Esophagus muscularis mucosa (tissue), 4 donors: ENCODE results near the gene NDUFS5. TPM values are rescaled to one million over a fixed set of nuclear protein-coding genes. Genes with fewer than 3 reads are reported as not detected.

Experiments
- DNase-seq: peaks from one replicate; pipeline ENCODE4 v3.0.0-alpha.2; 2017; ENCODE audit errors: extremely low spot score
- H3K27ac ChIP-seq, 4 donors: fragments of 200-600 bp; sonication (generic); replicated peaks in 1 of 4; 1 replicate in 3 of 4; 2 replicates in 1 of 4; pipeline ENCODE4 v1.5.1; 2016 to 2019; ENCODE audit warnings: mild to moderate bottlenecking in 1 of 4
- H3K27me3 ChIP-seq, 4 donors: fragments of 200-600 bp; sonication (generic); one replicate each; pipeline versions ENCODE4 v1.5.1 to v1.6.0; 2016 to 2019
- H3K36me3 ChIP-seq, 4 donors: fragments of 200-600 bp; sonication (generic); one replicate each; pipeline ENCODE4 v1.5.1; 2016 to 2019
- H3K4me1 ChIP-seq, 4 donors: fragments of 200-600 bp; sonication (generic); one replicate each; pipeline ENCODE4 v1.5.1; 2016 to 2019
- H3K4me3 ChIP-seq, 4 donors: fragments of 200-600 bp; sonication (generic); 1 replicate in 2 of 4; 2 replicates in 2 of 4; pipeline ENCODE4 v1.5.1; 2016 to 2019; ENCODE audit warnings: mild to moderate bottlenecking in 4 of 4, moderate library complexity in 1 of 4
- H3K9me3 ChIP-seq, 4 donors: fragments of 200-600 bp; sonication (generic); 1 replicate in 3 of 4; 2 replicates in 1 of 4; pipeline ENCODE4 v1.5.1; 2016 to 2019
- EP300 ChIP-seq: sonication (generic); formaldehyde crosslinking; IDR thresholded peaks from one replicate; pipeline ENCODE4 v1.6.1; 2017; ENCODE audit warnings: antibody characterized with exemption
- POLR2A ChIP-seq: fragments of 450-650 bp; IDR thresholded peaks from one replicate; pipeline ENCODE4 v1.6.1; 2017; ENCODE audit warnings: antibody characterized with exemption, moderate library complexity, mild to moderate bottlenecking, low read depth
- POLR2AphosphoS5 ChIP-seq, 2 donors: sonication (generic); formaldehyde crosslinking; IDR thresholded peaks; one replicate each; pipeline ENCODE4 v1.6.1; 2017; ENCODE audit warnings: antibody characterized with exemption in 2 of 2
- WGBS: methylation state at CpG from one replicate; pipeline ENCODE4 v1.1.5; 2018; 5-methylcytosine and 5-hydroxymethylcytosine counted together
- intact Hi-C: fragments of 100-400 bp; cut with DNase I; formaldehyde crosslinking; loops from one replicate; pipeline ENCODE4 v1.15.1; 2023
- total RNA-seq, 4 donors: library from RNA; depleted of rRNA; stranded (reverse); fragments of >200 nt; gene quantifications; one replicate each; pipeline versions ENCODE4 v1.1.0 to v1.2.1, GENCODE V29; 2016
- TF ChIP-seq, protein P1 (sequence below), 3 experiments: fragments of 200-600 bp in 2 of 3; fragments of 450-650 bp in 1 of 3; sonication (generic) in 2 of 3; IDR thresholded peaks; one replicate each; pipeline ENCODE4 v1.5.1; 2017 to 2019; ENCODE audit warnings: antibody characterized with exemption in 3 of 3, mild to moderate bottlenecking in 2 of 3, moderate library complexity in 1 of 3

Gene NDUFS5
- total RNA-seq, 4 donors from 2014 or later, result 274 to 655 (median 373) TPM

DNA sequence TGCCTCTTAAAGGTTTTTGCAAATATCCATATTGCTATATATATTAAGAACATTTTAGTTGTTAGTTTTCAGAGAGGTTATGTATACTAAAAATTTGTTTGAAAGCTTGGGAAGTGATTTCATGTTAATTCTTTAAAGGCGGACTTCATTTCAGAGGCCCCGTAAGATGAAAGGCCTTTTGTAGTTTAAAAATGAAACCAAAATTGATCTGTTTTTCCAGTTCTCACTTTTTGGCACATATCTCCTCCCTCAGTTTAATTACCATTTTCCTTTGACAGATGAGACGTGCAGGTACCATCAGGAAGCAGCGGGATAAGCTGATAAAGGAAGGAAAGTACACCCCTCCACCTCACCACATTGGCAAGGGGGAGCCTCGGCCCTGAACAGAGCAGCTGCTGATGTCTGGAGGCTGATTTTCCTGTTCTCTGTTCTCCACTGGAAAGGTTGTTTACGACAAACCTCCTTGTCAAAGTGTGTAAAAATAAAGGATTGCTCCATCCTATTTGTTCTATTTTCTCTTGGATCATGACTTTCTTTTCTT, 8.0 kb downstream of the NDUFS5 start:
- DNase-seq, result no peak
- H3K36me3 ChIP-seq, result peaks cover 53 to 96% (median 91%) of the 10 kb centered on the region in 4 donors
- 73% methylated on average over 6 of the region's 6 CpGs for WGBS
- H3K4me1 ChIP-seq, result peaks cover 16 to 30% (median 21%) of the 10 kb centered on the region in 4 donors
- no peak overlapping the region for H3K27ac ChIP-seq
- no peaks in the 10 kb centered on the region for H3K27me3 ChIP-seq
- TF ChIP-seq EP300 (no peak), POLR2AphosphoS5 (IDR thresholded peaks at IDR 0.05) (no peak), POLR2A (no peak)
- TF ChIP-seq, protein P1, sequence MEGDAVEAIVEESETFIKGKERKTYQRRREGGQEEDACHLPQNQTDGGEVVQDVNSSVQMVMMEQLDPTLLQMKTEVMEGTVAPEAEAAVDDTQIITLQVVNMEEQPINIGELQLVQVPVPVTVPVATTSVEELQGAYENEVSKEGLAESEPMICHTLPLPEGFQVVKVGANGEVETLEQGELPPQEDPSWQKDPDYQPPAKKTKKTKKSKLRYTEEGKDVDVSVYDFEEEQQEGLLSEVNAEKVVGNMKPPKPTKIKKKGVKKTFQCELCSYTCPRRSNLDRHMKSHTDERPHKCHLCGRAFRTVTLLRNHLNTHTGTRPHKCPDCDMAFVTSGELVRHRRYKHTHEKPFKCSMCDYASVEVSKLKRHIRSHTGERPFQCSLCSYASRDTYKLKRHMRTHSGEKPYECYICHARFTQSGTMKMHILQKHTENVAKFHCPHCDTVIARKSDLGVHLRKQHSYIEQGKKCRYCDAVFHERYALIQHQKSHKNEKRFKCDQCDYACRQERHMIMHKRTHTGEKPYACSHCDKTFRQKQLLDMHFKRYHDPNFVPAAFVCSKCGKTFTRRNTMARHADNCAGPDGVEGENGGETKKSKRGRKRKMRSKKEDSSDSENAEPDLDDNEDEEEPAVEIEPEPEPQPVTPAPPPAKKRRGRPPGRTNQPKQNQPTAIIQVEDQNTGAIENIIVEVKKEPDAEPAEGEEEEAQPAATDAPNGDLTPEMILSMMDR (IDR thresholded peaks at IDR 0.05), result no peak
- intact Hi-C loops, result no loop called here
- H3K9me3 ChIP-seq, result no peaks in the 10 kb centered on the region
- no peak overlapping the region for H3K4me3 ChIP-seq

DNA sequence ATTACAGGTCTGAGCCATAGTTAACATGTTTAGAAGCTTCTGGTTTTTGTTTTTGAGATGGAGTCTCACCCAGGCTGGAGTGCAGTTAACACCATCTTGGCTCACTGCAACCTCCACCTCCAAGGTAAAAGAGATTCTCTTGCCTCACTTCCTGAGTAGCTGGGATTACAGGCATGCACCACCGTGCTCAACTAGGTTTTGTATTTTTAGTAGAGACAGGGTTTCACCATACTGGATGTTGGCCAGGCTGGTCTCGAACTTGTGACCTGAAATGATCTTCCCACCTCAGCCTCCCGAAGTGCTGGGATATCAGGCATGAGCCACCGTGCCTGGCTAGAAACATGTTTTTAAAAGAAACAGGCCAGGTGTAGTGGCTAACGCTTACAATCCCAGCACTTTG, 10.5 kb downstream of the NDUFS5 start:
- Histone ChIP-seq H3K27me3 (no peaks in the 10 kb centered on the region), H3K4me1 (peaks cover 4 to 12% (median 9%) of the 10 kb centered on the region in 4 donors), H3K36me3 (peaks cover 50 to 81% (median 75%) of the 10 kb centered on the region in 4 donors), H3K4me3 (no peak overlapping the region), H3K9me3 (no peaks in the 10 kb centered on the region), H3K27ac (no peak overlapping the region)
- DNase-seq, result no peak
- intact Hi-C loops, result no loop called here
- WGBS, result 97% methylated on average over 5 of the region's 5 CpGs
- TF ChIP-seq POLR2A (no peak), POLR2AphosphoS5 (IDR thresholded peaks at IDR 0.05) (no peak), EP300 (no peak)
- TF ChIP-seq, protein P1 (IDR thresholded peaks at IDR 0.05), result no peak

DNA sequence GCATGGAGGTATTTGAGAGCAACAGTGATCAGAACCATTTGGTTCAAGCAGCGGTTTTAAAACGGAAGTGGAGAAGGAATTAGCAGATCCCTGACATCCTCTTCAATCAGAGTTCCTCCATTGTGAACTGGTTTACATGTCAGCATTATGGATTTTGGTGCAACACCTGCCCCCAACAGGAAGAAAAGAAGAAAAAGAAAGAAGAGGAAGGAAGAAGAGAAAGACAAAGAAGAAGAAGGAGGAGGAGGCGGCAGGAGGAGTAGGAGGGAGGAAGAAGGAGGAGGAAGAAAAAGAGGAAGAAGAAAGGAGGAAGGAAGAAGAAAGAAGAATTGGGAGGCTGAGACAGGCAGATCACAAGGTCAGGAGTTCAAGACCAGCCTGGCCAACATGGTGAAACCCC, 17.4 kb downstream of the NDUFS5 start:
- H3K27ac ChIP-seq, result no peak overlapping the region

DNA sequence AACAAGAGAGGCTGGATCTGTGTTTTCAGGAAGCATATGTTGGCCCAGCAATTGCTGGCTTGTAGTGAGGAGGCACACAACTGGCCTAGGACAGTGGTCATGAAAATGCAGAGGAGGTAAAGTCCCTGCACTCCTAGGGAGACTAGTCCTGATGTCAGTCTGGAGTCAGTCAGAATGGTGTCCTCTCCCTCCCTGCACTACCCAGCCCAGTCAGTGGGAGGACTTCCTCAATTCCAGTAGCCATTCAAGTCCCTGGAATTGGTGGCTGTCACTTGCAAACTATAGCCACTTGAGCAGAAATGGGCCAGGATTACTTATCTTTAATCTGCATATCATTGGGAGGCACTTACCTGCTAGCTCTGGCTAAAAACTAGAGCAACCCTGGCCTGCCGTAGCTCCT, 18.6 kb downstream of the NDUFS5 start:
- H3K36me3 ChIP-seq, result peaks cover 10 to 63% (median 29%) of the 10 kb centered on the region in 4 donors
- H3K4me3 ChIP-seq, result no peak overlapping the region
- H3K4me1 ChIP-seq, result peaks cover 0 to 13% (median 10%) of the 10 kb centered on the region in 4 donors
- no peak for DNase-seq
- no peak for TF ChIP-seq EP300
- no peak for TF ChIP-seq POLR2A
- TF ChIP-seq, protein P1 (IDR thresholded peaks at IDR 0.05), result no peak
- TF ChIP-seq POLR2AphosphoS5 (IDR thresholded peaks at IDR 0.05), result no peak
- no peak overlapping the region for H3K27ac ChIP-seq
- no peaks in the 10 kb centered on the region for H3K27me3 ChIP-seq
- WGBS, result 80% methylated on average over 1 of the region's 1 CpG
- intact Hi-C loops, result no loop called here
- H3K9me3 ChIP-seq, result no peaks in the 10 kb centered on the region

More for the DNA sequence above, 17.4 kb downstream of the NDUFS5 start:
- intact Hi-C loops, result no loop called here
- no peak overlapping the region for H3K4me3 ChIP-seq
- peaks cover 0 to 13% (median 10%) of the 10 kb centered on the region in 4 donors for H3K4me1 ChIP-seq
- no peaks in the 10 kb centered on the region for H3K9me3 ChIP-seq
- H3K27me3 ChIP-seq, result no peaks in the 10 kb centered on the region
- H3K36me3 ChIP-seq, result peaks cover 10 to 57% (median 31%) of the 10 kb centered on the region in 4 donors
- WGBS, result 83% methylated on average over 3 of the region's 3 CpGs
- TF ChIP-seq POLR2AphosphoS5 (IDR thresholded peaks at IDR 0.05) (no peak), POLR2A (no peak), EP300 (no peak)
- TF ChIP-seq, protein P1 (IDR thresholded peaks at IDR 0.05), result no peak
- no peak for DNase-seq

DNA sequence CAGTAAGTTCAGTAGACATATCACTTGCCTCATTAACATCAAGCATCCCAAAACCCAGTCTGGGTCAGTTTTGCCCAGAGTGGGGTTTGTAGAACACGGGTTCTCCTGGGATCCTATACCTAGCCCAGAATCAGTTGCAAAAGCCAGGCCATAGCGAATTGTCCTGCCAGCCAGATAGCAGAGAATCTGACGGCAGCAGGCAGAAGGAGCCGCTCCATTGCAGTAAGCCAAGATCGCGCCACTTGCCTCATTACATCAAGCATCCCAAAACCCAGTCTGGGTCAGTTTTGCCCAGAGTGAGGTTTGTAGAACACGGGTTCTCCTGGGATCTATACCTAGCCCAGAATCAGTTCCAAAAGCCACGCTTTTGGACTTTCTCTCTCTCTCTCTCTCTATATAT, 19.1 kb downstream of the NDUFS5 start:
- H3K36me3 ChIP-seq, result peaks cover 10 to 64% (median 32%) of the 10 kb centered on the region in 4 donors

More for the DNA sequence above, 19.1 kb downstream of the NDUFS5 start:
- no peaks in the 10 kb centered on the region for H3K9me3 ChIP-seq
- H3K27me3 ChIP-seq, result no peaks in the 10 kb centered on the region
- H3K27ac ChIP-seq, result no peak overlapping the region
- intact Hi-C loops, result no loop called here
- TF ChIP-seq POLR2A (no peak), POLR2AphosphoS5 (IDR thresholded peaks at IDR 0.05) (no peak), EP300 (no peak)
- TF ChIP-seq, protein P1 (IDR thresholded peaks at IDR 0.05), result no peak
- H3K4me3 ChIP-seq, result no peak overlapping the region
- no peak for DNase-seq
- peaks cover 0 to 13% (median 10%) of the 10 kb centered on the region in 4 donors for H3K4me1 ChIP-seq
- WGBS, result 94% methylated on average over 7 of the region's 8 CpGs
